ENCODE data around the gene ANKEF1.

GRCh38 chr20:10033905-10034650 lies 709 bp upstream of the ANKEF1 start:
- no peak for TF ChIP-seq CTCF (conservative IDR thresholded peaks at IDR 0.05; ENCODE audit: low read length)
- no peak for TF ChIP-seq EZH2phosphoT487 (IDR thresholded peaks at IDR 0.05; ENCODE audit: borderline replicate concordance, low read depth, low read length)
